Stimulated activated CD4-positive, alpha-beta T cell treated with anti-CD3 and anti-CD28 coated beads, Interleukin-2, amount 100 ng/mL, for 48 hours (primary cell): ENCODE data around the gene XKR7.

Experiments
- DNase-seq, 2 donors: peaks; one replicate each; pipeline ENCODE4 v3.0.0-alpha.2; 2020

Gene XKR7

DNA sequence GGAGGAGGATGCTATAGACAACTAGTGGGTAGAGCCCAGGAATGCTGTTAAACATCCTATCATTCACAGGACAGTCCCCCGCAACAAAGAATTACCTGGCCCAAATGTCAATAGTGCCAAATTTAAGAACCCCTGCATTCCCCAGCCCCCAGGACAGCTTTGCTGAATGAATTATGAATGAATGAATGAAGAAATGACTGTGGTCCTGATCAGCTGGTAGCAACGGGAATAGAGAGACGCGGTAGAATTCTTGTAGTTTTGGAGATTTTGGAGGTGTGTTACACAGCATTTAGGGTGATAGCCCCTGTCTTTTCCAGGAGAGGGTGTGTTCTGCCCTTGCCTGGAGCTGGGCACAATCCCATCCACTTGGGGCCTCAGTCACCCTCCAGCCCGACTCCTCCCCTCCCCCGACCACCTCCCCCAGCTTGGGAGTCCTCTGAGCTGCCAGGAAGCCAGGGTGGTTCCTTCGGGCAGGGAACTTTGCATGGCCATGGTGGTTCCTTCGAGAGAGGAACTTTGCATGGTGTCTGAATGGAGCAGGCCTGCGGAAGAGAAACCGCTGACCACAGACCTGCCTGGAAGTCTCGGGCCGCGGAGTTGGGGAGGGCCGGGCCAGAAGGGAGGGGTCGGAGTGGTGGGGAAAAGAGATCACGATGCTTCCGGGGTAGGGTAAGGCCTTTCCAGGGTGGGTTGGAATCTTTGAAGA is 83.1 kb downstream of the XKR7 start:
- DNase-seq, result no peak

DNA sequence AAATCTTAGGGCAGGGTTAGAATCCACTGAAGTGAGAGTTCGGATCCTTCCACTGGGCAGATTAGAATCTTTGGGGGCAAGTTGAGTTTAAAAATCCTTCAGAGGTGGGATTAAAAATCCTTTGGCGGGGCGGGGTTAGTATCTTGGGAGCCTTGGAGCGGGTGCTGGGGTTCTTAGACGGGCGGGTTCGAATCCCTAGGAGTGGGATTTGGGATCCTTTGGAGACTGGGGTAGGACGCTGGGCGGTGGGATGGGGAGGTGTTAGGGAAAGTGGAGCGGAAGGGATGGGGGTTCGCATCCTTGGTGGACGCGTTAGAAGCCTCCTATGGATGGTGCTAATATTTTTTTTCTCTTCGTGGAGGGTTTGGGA is 83.8 kb downstream of the XKR7 start:
- no peak for DNase-seq

DNA sequence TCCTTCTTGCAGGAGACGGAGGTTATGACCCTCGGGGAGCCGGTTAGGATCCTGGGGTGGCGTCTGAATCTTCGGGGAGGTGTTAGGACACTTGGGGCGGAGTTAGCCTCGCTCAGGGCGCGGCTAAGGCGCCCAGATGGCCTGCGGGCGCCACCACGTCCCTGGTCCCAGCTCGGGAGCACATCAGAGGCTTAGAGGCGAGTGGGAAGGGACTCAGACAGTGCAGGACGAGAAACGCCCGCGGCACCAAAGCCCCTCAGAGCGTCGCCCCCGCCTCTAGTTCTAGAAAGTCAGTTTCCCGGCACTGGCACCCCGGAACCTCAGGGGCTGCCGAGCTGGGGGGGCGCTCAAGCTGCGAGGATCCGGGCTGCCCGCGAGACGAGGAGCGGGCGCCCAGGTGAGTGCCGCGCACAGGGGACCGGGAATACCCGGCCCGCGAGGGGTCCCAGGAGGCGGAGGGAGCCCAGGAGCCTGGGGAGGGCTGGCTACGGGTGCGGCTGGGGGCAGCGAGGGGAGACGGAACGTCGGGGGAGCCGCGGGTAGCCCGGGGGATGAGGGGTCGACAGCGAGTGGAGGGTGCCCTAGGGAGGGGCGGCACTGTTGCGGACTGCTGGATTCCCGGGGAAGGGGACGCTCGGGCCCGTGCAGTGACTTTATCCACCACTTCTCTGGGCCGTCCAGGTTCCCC is 84.3 kb downstream of the XKR7 start, which contains the start of gene HCK:
Gene HCK (plus strand): TSS at position 153 of the 688 bp plus-strand sequence.
- no peak for DNase-seq

DNA sequence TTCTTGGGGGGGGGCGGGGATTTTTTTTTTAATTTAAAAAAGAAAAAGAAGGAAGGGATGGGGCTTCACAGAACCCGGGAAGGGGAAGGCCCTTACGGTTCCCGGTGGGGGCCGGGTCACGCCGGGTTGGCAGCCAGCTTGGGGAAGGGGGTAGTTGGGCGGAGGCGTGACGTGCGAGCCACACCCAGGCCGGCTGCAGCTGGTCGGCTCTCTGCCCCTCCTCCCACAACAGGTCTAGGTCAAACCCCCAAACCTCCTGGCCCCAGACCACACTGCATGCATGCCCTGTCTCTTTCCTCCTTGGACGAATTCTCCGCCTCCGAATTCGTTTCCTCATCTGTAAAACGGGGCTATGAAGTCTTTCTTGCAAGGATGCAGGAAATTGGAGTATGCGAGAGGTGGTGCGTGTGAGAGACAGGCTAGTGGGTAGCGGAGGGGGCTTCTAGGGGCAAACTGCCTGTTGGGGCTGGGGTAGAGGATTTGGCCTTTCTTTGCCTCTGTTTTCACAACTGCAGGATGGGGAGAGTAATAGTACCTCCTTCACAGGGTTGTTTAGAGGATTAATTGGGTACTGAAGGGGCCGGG is 84.9 kb downstream of the XKR7 start:
- no peak for DNase-seq
